HepG2 (cell line): ENCODE measurements around the gene FAT1. TPM values are rescaled to one million over a fixed set of nuclear protein-coding genes. Genes with fewer than 3 reads are reported as not detected.

Experiments
- ATAC-seq: fragments of 200-7000 bp; cut with Tn5 transposase; 3 replicates; pipeline ENCODE4 v1.9.1; 2020; ENCODE audit warnings: mild to moderate bottlenecking, moderate library complexity
- BruUV-seq: library from RNA; stranded (reverse); fragments of 400-500 nt; replicated peaks from 2 replicates; lab custom pipeline; 2021; lab: Mats Ljungman, UMichigan
- CTCF ChIA-PET: fragments of 300-600 bp; formaldehyde crosslinking; extraction: SDS; loops from one replicate; lab custom pipeline; 2021; ENCODE audit warnings: low total read pairs, inconsistent platforms, low intra/inter-chr PET ratio; lab: Yijun Ruan, JAX
- POLR2A ChIA-PET: fragments of 350-600 bp; sonication (Branson Sonifier 250); formaldehyde crosslinking; loops from one replicate; lab custom pipeline; 2020; ENCODE audit warnings: antibody characterized with exemption, inconsistent platforms; lab: Yijun Ruan, JAX
- DNase-seq: peaks from one replicate; pipeline ENCODE4 v3.0.0-alpha.2; 2015; ENCODE audit warnings: low spot score
- FAIRE-seq: peaks from 3 replicates; lab custom pipeline; 2011; peaks lifted over from hg19 to GRCh38; lab: Jason Lieb, UNC
- H2AFZ ChIP-seq: one replicate; pipeline ENCODE4 v1.6.1; 2011; ENCODE audit warnings: low read length, inconsistent platforms
- H3K27ac ChIP-seq: fragments of 300-600 bp; 3 replicates; pipeline ENCODE4 v1.8.0; 2011; ENCODE audit warnings: mixed run types, mild to moderate bottlenecking, mixed read lengths, low read length, inconsistent platforms; ENCODE audit not compliant: insufficient read depth; ENCODE audit errors: extremely low read length
- H3K27me3 ChIP-seq, 2 experiments: fragments of 200-600 bp in 1 of 2; 2 replicates in 1 of 2; 3 replicates in 1 of 2; pipeline versions ENCODE4 v1.6.0 to v1.8.0; 2011; ENCODE audit warnings: low read length in 2 of 2, mild to moderate bottlenecking in 2 of 2, moderate library complexity in 2 of 2, inconsistent platforms in 1 of 2; ENCODE audit not compliant: insufficient read depth in 2 of 2, control insufficient read depth in 1 of 2
- H3K36me3 ChIP-seq, 2 experiments: fragments of 200-600 bp in 1 of 2; replicated peaks in 1 of 2; 2 replicates in 1 of 2; 3 replicates in 1 of 2; pipeline versions ENCODE4 v1.5.1 to v1.8.0; 2011; ENCODE audit warnings: low read length in 2 of 2, inconsistent platforms in 1 of 2; ENCODE audit not compliant: insufficient read depth in 2 of 2, control insufficient read depth in 1 of 2
- H3K4me1 ChIP-seq: 2 replicates; pipeline ENCODE4 v1.5.1; 2012; ENCODE audit warnings: low read length, inconsistent platforms; ENCODE audit not compliant: insufficient read depth
- H3K4me2 ChIP-seq: 2 replicates; pipeline ENCODE4 v1.6.0; 2011; ENCODE audit warnings: low read depth, low read length, inconsistent platforms
- H3K4me3 ChIP-seq, 3 experiments: fragments of 200-600 bp in 1 of 3; sonication (generic), shearing (Covaris generic) in 1 of 3; replicated peaks in 1 of 3; 2 replicates each; pipeline ENCODE4 v1.5.1; 2011 to 2016; ENCODE audit warnings: low read length in 3 of 3, inconsistent platforms in 2 of 3, low read depth in 2 of 3, mild to moderate bottlenecking in 2 of 3, control low read depth in 1 of 3, mixed read lengths in 1 of 3; ENCODE audit not compliant: insufficient read depth in 1 of 3
- H3K79me2 ChIP-seq: one replicate; pipeline ENCODE4 v1.6.1; 2011; ENCODE audit warnings: low read length, inconsistent platforms; ENCODE audit not compliant: insufficient read depth
- H3K9ac ChIP-seq: 2 replicates; pipeline ENCODE4 v1.6.0; 2011; ENCODE audit warnings: mild to moderate bottlenecking, low read depth, low read length, inconsistent platforms; ENCODE audit not compliant: insufficient read depth
- H3K9me3 ChIP-seq: 2 replicates; pipeline ENCODE4 v1.5.1; 2012; ENCODE audit warnings: mild to moderate bottlenecking, low read length
- H4K20me1 ChIP-seq: 2 replicates; pipeline ENCODE4 v1.6.0; 2011; ENCODE audit warnings: inconsistent platforms, mild to moderate bottlenecking, low read length, moderate library complexity; ENCODE audit not compliant: insufficient read depth
- FOXP4 ChIP-seq: sonication (generic); formaldehyde crosslinking; IDR thresholded peaks from 2 replicates; pipeline ENCODE4 v1.4.0; 2020; ENCODE audit warnings: missing genetic modification reagents
- MXI1 ChIP-seq: IDR thresholded peaks from 3 replicates; pipeline ENCODE4 v1.6.1; 2012; ENCODE audit warnings: low read depth, low read length, inconsistent platforms, borderline replicate concordance
- NFYC ChIP-seq: IDR thresholded peaks from 2 replicates; pipeline ENCODE4 v1.6.1; 2016; ENCODE audit warnings: missing genetic modification reagents, missing compliant biosample characterization
- PAWR ChIP-seq: sonication (generic); formaldehyde crosslinking; IDR thresholded peaks from 2 replicates; pipeline ENCODE4 v1.4.0; 2020; ENCODE audit warnings: missing genetic modification reagents, mild to moderate bottlenecking, borderline replicate concordance
- PHF5A ChIP-seq: IDR thresholded peaks from one replicate; pipeline ENCODE4 v1.6.1; 2018; ENCODE audit warnings: low read depth, missing genetic modification reagents; ENCODE audit not compliant: unreplicated experiment
- RBM22 ChIP-seq: fragments of 200-400 bp; formaldehyde crosslinking; optimal IDR thresholded peaks from 2 replicates; pipeline ENCODE3; 2017; ENCODE audit warnings: mild to moderate bottlenecking, low read length, moderate library complexity
- SMAD1 ChIP-seq: sonication (generic); formaldehyde crosslinking; IDR thresholded peaks from 2 replicates; pipeline ENCODE4 v1.4.0; 2020; ENCODE audit warnings: missing genetic modification reagents, low read depth, mild to moderate bottlenecking, borderline replicate concordance
- ZNF326 ChIP-seq: sonication (generic); formaldehyde crosslinking; IDR thresholded peaks from 2 replicates; pipeline ENCODE4 v1.4.0; 2020; ENCODE audit warnings: missing genetic modification reagents, borderline replicate concordance
- ZNF343 ChIP-seq: sonication (generic); formaldehyde crosslinking; IDR thresholded peaks from 2 replicates; pipeline ENCODE4 v1.4.0; 2020; ENCODE audit warnings: mild to moderate bottlenecking, missing genetic modification reagents
- ZNF510 ChIP-seq: sonication (generic); formaldehyde crosslinking; IDR thresholded peaks from 2 replicates; pipeline ENCODE4 v1.4.0; 2020; ENCODE audit warnings: low read depth, mild to moderate bottlenecking, missing genetic modification reagents
- ZNF549 ChIP-seq: sonication (generic); formaldehyde crosslinking; IDR thresholded peaks from 2 replicates; pipeline ENCODE4 v1.5.0; 2020; ENCODE audit warnings: missing genetic modification reagents
- ZNF746 ChIP-seq: sonication (generic); formaldehyde crosslinking; IDR thresholded peaks from 2 replicates; pipeline ENCODE4 v1.8.0; 2022; ENCODE audit warnings: mild to moderate bottlenecking, missing genetic modification reagents
- WGBS: methylation state at CpG from one replicate; pipeline ENCODE4 v1.1.6; 2017; ENCODE audit warnings: low lambda C conversion rate; 5-methylcytosine and 5-hydroxymethylcytosine counted together
- in situ Hi-C: cut with HindIII; loops from 2 replicates; pipeline ENCODE4 v1.10.0; 2017; ENCODE audit warnings: low pct_unique_long_range_greater_than_20kb; ENCODE audit not compliant: extremely low pct_ligation_motif_present
- intact Hi-C: fragments of 100-400 bp; cut with micrococcal nuclease; formaldehyde crosslinking; loops from one replicate; pipeline ENCODE4 v1.10.0; 2022; ENCODE audit not compliant: unreplicated experiment
- polyA plus RNA-seq, 8 experiments: library from polyadenylated mRNA; depleted of rRNA in 3 of 8; stranded (reverse) in 7 of 8; unstranded in 1 of 8; fragments of >200 nt; fragmentation: Illumina TruSeq in 4 of 8; extraction: Trizol in 4 of 8; gene quantifications; 2 replicates each; pipeline versions ENCODE4 v1.2.1 to v1.2.3, GENCODE V29; 2011 to 2016; ENCODE audit warnings: low read depth in 4 of 8, missing spikeins in 1 of 8, mixed read lengths in 1 of 8; ENCODE audit not compliant: insufficient read depth in 1 of 8
- total RNA-seq, 5 experiments: library from RNA; depleted of rRNA; stranded (reverse); fragments of >200 nt; fragmentation: Illumina TruSeq; extraction: Trizol; gene quantifications; 2 replicates each; pipeline ENCODE4 v1.2.3, GENCODE V29; 2016; ENCODE audit warnings: low read depth in 1 of 5
- TF ChIP-seq, protein P1 (sequence below): IDR thresholded peaks from 2 replicates; pipeline ENCODE4 v1.6.1; 2018; ENCODE audit warnings: missing genetic modification reagents

Gene FAT1
- total and polyA plus RNA-seq, 2 of the 13 experiments (the other 11 are each of a cell fraction or from before 2014, with no cell fraction given), result 185 to 216 TPM

DNA sequence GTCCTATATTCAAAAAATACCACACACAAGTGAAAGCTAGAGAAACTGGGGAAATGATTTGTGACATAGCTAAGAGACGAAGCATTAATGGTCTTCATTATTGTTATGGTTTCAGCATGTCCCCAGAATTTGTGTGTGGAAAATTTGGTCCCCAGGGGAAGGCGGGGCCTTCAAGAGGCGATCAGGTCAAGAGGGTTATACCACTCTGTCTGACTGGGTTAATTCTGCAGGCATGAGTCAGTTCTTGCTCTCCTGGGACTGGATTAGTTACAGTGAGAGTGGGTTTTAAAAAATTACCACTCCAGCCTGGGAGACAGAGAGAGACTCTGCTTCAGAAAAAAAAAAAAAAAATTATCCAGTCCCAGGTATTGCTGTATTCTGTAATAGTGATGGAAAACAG lies 166.2 kb downstream of the FAT1 start:
- peaks cover 1 to 29% of the 10 kb centered on the region in 2 experiments; a peak in 3 of 5 replicates for H3K27me3 ChIP-seq
- no peak overlapping the region for H3K27ac ChIP-seq
- no peak overlapping the region for H2AFZ ChIP-seq
- H3K9ac ChIP-seq, result no peak overlapping the region
- POLR2A ChIA-PET, result no interaction called here
- H3K4me2 ChIP-seq, result no peak overlapping the region
- TF ChIP-seq ZNF549 (CRISPR knock-in tag) (no peak), PAWR (no peak), MXI1 (no peak), ZNF343 (CRISPR knock-in tag) (no peak), ZNF326 (CRISPR knock-in tag) (no peak), ZNF510 (CRISPR knock-in tag) (no peak), FOXP4 (CRISPR knock-in tag) (no peak), SMAD1 (CRISPR knock-in tag) (no peak), PHF5A (CRISPR knock-in tag) (no peak), ZNF746 (no peak), RBM22 (no peak), NFYC (no peak)
- TF ChIP-seq, protein P1, sequence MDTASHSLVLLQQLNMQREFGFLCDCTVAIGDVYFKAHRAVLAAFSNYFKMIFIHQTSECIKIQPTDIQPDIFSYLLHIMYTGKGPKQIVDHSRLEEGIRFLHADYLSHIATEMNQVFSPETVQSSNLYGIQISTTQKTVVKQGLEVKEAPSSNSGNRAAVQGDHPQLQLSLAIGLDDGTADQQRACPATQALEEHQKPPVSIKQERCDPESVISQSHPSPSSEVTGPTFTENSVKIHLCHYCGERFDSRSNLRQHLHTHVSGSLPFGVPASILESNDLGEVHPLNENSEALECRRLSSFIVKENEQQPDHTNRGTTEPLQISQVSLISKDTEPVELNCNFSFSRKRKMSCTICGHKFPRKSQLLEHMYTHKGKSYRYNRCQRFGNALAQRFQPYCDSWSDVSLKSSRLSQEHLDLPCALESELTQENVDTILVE (CRISPR knock-in tag), result no peak
- TF ChIP-seq, all 625 proteins: peak for 0
- Histone ChIP-seq H3K36me3 (no peaks in the 10 kb centered on the region), H4K20me1 (no peaks in the 10 kb centered on the region), H3K79me2 (no peaks in the 10 kb centered on the region), H3K9me3 (no peaks in the 10 kb centered on the region), H3K4me1 (peaks cover 8% of the 10 kb centered on the region), H3K4me3 (no peak overlapping the region)
- CTCF ChIA-PET, result no interaction called here
- no peak for DNase-seq
- no peak for ATAC-seq
- WGBS, result 33% methylated on average over 3 of the region's 3 CpGs
- in situ Hi-C loops, result no loop called here
- no TSS peak for BruUV-seq
- no peak for FAIRE-seq
- intact Hi-C loops, result no loop called here
